Kidney epithelial cell (primary cell): ENCODE results near the gene FICD. TPM values are rescaled to one million over a fixed set of nuclear protein-coding genes. Genes with fewer than 3 reads are reported as not detected.

ENCODE experiments used
- DNase-seq: peaks from one replicate; pipeline ENCODE4 v3.0.0-alpha.2; 2010; ENCODE audit warnings: low read depth
- H3K27me3 ChIP-seq: 2 replicates; pipeline ENCODE4 v1.6.0; 2011; ENCODE audit warnings: low read length; ENCODE audit not compliant: control insufficient read depth, insufficient read depth
- H3K36me3 ChIP-seq: 2 replicates; pipeline ENCODE4 v1.5.1; 2011; ENCODE audit warnings: low read length; ENCODE audit not compliant: control insufficient read depth, insufficient read depth
- H3K4me3 ChIP-seq: 2 replicates; pipeline ENCODE4 v1.5.1; 2011; ENCODE audit warnings: low read depth, mild to moderate bottlenecking, control low read depth, low read length
- CTCF ChIP-seq: IDR thresholded peaks from 2 replicates; pipeline ENCODE4 v1.5.1; 2011; ENCODE audit warnings: mild to moderate bottlenecking, moderate library complexity, low read length, control low read depth, inconsistent platforms; ENCODE audit not compliant: insufficient read depth, poor library complexity, severe bottlenecking
- total RNA-seq: library from RNA; depleted of rRNA; stranded (reverse); fragments of >200 nt; gene quantifications from 2 replicates; pipeline ENCODE4 v1.2.3, GENCODE V29; 2015

The FICD gene
- total RNA-seq, 1 donor from 2014 or later, result 6.9 TPM

GRCh38 chr12:108509806-108510205, 5.3 kb upstream of the FICD start:
- H3K27me3 ChIP-seq, result no peaks in the 10 kb centered on the region
- no peak overlapping the region for H3K4me3 ChIP-seq
- H3K36me3 ChIP-seq, result no peaks in the 10 kb centered on the region
- no peak for TF ChIP-seq CTCF
- no peak for DNase-seq

GRCh38 chr12:108510836-108511235, 4.2 kb upstream of the FICD start:
- no peak for TF ChIP-seq CTCF
- H3K27me3 ChIP-seq, result no peaks in the 10 kb centered on the region
- no peak for DNase-seq
- H3K4me3 ChIP-seq, result no peak overlapping the region
- H3K36me3 ChIP-seq, result no peaks in the 10 kb centered on the region

- TF ChIP-seq CTCF, result peak; percentile 78
- no peaks in the 10 kb centered on the region for H3K36me3 ChIP-seq
- H3K27me3 ChIP-seq, result no peaks in the 10 kb centered on the region
- peak; percentile 34 for DNase-seq
- H3K4me3 ChIP-seq, result no peak overlapping the region
Observed at GRCh38 chr12:108511633-108512540, 3.2 kb upstream of the FICD start.

- TF ChIP-seq CTCF, result no peak
- H3K4me3 ChIP-seq, result peak overlapping the region; percentile 63
- H3K36me3 ChIP-seq, result peaks cover 2% of the 10 kb centered on the region
- no peaks in the 10 kb centered on the region for H3K27me3 ChIP-seq
- no peak for DNase-seq
Observed at GRCh38 chr12:108514468-108514972, 557 bp upstream of the FICD start.

GRCh38 chr12:108515916-108516315, 839 bp downstream of the FICD start:
- Histone ChIP-seq H3K4me3 (peak overlapping the region; percentile 63), H3K36me3 (peaks cover 3% of the 10 kb centered on the region), H3K27me3 (no peaks in the 10 kb centered on the region)
- TF ChIP-seq CTCF, result no peak
- DNase-seq, result no peak
